OCI-LY7 (cell line): Measurements from ENCODE around the gene CEP192.

ENCODE experiments used
- EZH2phosphoT487 ChIP-seq: fragments of 200-600 bp; sonication (generic); IDR thresholded peaks from 2 replicates; pipeline ENCODE4 v1.6.1; 2018; ENCODE audit warnings: low read depth, borderline replicate concordance, mild to moderate bottlenecking, mixed run types, antibody characterized with exemption, low read length, moderate library complexity, mixed read lengths
- TF ChIP-seq, protein P1 (sequence below): fragments of 200-600 bp; sonication (generic); conservative IDR thresholded peaks from 2 replicates; pipeline ENCODE4 v1.5.1; 2014; ENCODE audit warnings: mild to moderate bottlenecking, antibody characterized with exemption, low read length, moderate library complexity, mixed read lengths

DNA sequence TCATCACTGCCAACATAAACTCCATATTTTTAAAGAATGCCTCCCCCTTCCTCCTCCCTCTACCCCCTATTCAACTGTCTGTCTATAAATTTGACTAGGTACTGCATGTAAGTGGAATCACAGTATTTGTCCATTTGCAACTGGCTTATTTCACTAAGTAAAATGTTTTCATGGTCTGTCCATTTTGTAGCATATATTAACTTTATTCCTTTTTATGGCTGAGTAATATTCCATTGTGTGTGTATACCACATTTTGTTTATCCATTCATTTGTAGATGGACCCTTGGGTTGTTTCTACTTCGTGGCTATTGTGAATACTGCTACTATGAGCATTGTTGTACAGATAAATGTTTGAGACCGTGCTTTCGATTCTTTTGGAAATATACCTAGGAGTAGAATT, 32.7 kb upstream of the CEP192 start:
- TF ChIP-seq, protein P1, sequence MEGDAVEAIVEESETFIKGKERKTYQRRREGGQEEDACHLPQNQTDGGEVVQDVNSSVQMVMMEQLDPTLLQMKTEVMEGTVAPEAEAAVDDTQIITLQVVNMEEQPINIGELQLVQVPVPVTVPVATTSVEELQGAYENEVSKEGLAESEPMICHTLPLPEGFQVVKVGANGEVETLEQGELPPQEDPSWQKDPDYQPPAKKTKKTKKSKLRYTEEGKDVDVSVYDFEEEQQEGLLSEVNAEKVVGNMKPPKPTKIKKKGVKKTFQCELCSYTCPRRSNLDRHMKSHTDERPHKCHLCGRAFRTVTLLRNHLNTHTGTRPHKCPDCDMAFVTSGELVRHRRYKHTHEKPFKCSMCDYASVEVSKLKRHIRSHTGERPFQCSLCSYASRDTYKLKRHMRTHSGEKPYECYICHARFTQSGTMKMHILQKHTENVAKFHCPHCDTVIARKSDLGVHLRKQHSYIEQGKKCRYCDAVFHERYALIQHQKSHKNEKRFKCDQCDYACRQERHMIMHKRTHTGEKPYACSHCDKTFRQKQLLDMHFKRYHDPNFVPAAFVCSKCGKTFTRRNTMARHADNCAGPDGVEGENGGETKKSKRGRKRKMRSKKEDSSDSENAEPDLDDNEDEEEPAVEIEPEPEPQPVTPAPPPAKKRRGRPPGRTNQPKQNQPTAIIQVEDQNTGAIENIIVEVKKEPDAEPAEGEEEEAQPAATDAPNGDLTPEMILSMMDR: no peak
- TF ChIP-seq EZH2phosphoT487: no peak
